ENCODE results near the gene DGKE.

GRCh38 chr17:56863974-56864373, 30.0 kb downstream of the DGKE start:
- TF ChIP-seq POLR2A (IDR thresholded peaks at IDR 0.05; ENCODE audit: low read length) = no peak
- no peak for TF ChIP-seq GATA1 (IDR thresholded peaks at IDR 0.05; ENCODE audit: low read depth, low read length)

Data from erythroblast (primary cell).